Esophagus (tissue), 2 donors: ENCODE data around the gene CORO7. TPM values are rescaled to one million over a fixed set of nuclear protein-coding genes. Genes with fewer than 3 reads are reported as not detected.
A peak's percentile ranks its signal among the peaks of the same experiment; 100 is the strongest.
"Not testable (repeated sequence)": the region's sequence is repeated elsewhere in the genome, so short reads cannot be mapped to it uniquely, and the experiment has no call there.

Source experiments
- H3K27ac ChIP-seq, 2 donors: one replicate each; pipeline ENCODE4 v1.5.1; 2013; ENCODE audit warnings: low read depth in 2 of 2, mild to moderate bottlenecking in 2 of 2, inconsistent platforms in 1 of 2, low read length in 1 of 2, moderate library complexity in 1 of 2
- H3K27me3 ChIP-seq, 2 donors: one replicate each; pipeline ENCODE4 v1.6.1; 2013; ENCODE audit warnings: low read length in 2 of 2, control low read depth in 1 of 2, mild to moderate bottlenecking in 1 of 2; ENCODE audit not compliant: insufficient read depth in 2 of 2, control insufficient read depth in 1 of 2
- H3K36me3 ChIP-seq, 2 donors: one replicate each; pipeline ENCODE4 v1.6.1; 2013; ENCODE audit warnings: low read length in 1 of 2; ENCODE audit not compliant: control insufficient read depth in 2 of 2, insufficient read depth in 2 of 2
- H3K4me1 ChIP-seq, 2 donors: one replicate each; pipeline ENCODE4 v1.6.1; 2013; ENCODE audit warnings: low read length in 1 of 2; ENCODE audit not compliant: control insufficient read depth in 2 of 2, insufficient read depth in 2 of 2
- H3K4me3 ChIP-seq, 2 donors: one replicate each; pipeline ENCODE4 v1.5.1; 2013; ENCODE audit warnings: low read length in 2 of 2, mild to moderate bottlenecking in 2 of 2, low read depth in 1 of 2, moderate library complexity in 1 of 2
- H3K9me3 ChIP-seq, 2 donors: one replicate each; pipeline ENCODE4 v1.6.1; 2013; ENCODE audit warnings: mild to moderate bottlenecking in 2 of 2, low read depth in 1 of 2, low read length in 1 of 2, moderate library complexity in 1 of 2; ENCODE audit not compliant: control insufficient read depth in 2 of 2, insufficient read depth in 1 of 2
- WGBS, 2 donors: extraction: QIAGEN DNeasy Blood & Tissue Kit; methylation state at CpG; one replicate each; pipeline ENCODE4 v1.1.7; 2013; 5-methylcytosine and 5-hydroxymethylcytosine counted together
- polyA plus RNA-seq, 2 donors: library from polyadenylated mRNA; stranded (reverse); fragments of 200-250 nt; gene quantifications; one replicate each; pipeline ENCODE4 v1.2.3, GENCODE V29; 2013
- donor health status: healthy with polysubstance abuse.
- donor health status: Bipolar disorder and iron deficiency.

Gene CORO7
- polyA plus RNA-seq, 2 donors: 11.6 to 12.8 TPM

- Histone ChIP-seq H3K27ac (no peak overlapping the region), H3K9me3 (no peaks in the 10 kb centered on the region), H3K4me1 (peaks cover 0 to 12% of the 10 kb centered on the region in 2 donors), H3K27me3 (no peaks in the 10 kb centered on the region), H3K36me3 (peaks cover 4 to 32% of the 10 kb centered on the region in 2 donors), H3K4me3 (no peak overlapping the region)
- WGBS, 2 donors: 80 to 82% methylated on average over 20 of the region's 20 CpGs
Observed at GRCh38 chr16:4404247-4404966, 12.0 kb downstream of the CORO7 start.

GRCh38 chr16:4403133-4403949, 13.1 kb downstream of the CORO7 start:
- H3K36me3 ChIP-seq: peaks cover 4 to 29% of the 10 kb centered on the region in 2 donors

GRCh38 chr16:4402439-4403132, 13.8 kb downstream of the CORO7 start:
- Histone ChIP-seq H3K9me3 (no peaks in the 10 kb centered on the region), H3K36me3 (peaks cover under 1 to 21% of the 10 kb centered on the region in 2 donors), H3K27me3 (no peaks in the 10 kb centered on the region), H3K4me1 (peaks cover 0 to 4% of the 10 kb centered on the region in 2 donors), H3K27ac (no peak overlapping the region), H3K4me3 (peak overlapping the region in 1 of 2 donors; percentile 34)
- 24 to 29% methylated on average over 29 of the region's 29 CpGs for WGBS, 2 donors

More at GRCh38 chr16:4403133-4403949, 13.1 kb downstream of the CORO7 start:
- Histone ChIP-seq H3K4me3 (no peak overlapping the region), H3K4me1 (peaks cover 0 to 7% of the 10 kb centered on the region in 2 donors), H3K27me3 (no peaks in the 10 kb centered on the region), H3K9me3 (no peaks in the 10 kb centered on the region), H3K27ac (no peak overlapping the region)
- 86 to 88% methylated on average over 24 of the region's 24 CpGs for WGBS, 2 donors

GRCh38 chr16:4401510-4401909, 14.9 kb downstream of the CORO7 start:
- no peak overlapping the region for H3K4me3 ChIP-seq
- H3K27ac ChIP-seq: no peak overlapping the region
- WGBS, 2 donors: 97% methylated on average over 12 of the region's 12 CpGs
- H3K27me3 ChIP-seq: no peaks in the 10 kb centered on the region
- H3K36me3 ChIP-seq: peaks cover 0 to 18% of the 10 kb centered on the region in 2 donors
- no peaks in the 10 kb centered on the region for H3K9me3 ChIP-seq
- H3K4me1 ChIP-seq: peaks cover 0 to 4% of the 10 kb centered on the region in 2 donors

- Histone ChIP-seq H3K27ac (no peak overlapping the region), H3K4me1 (peaks cover 0 to 4% of the 10 kb centered on the region in 2 donors), H3K27me3 (no peaks in the 10 kb centered on the region), H3K36me3 (peaks cover 0 to 18% of the 10 kb centered on the region in 2 donors), H3K4me3 (no peak overlapping the region), H3K9me3 (no peaks in the 10 kb centered on the region)
- WGBS, 2 donors: 95 to 98% methylated on average over 12 of the region's 12 CpGs
Observed at GRCh38 chr16:4401094-4401501, 15.3 kb downstream of the CORO7 start.

- WGBS, 2 donors: 87% methylated on average over 9 of the region's 9 CpGs
- H3K27ac ChIP-seq: no peak overlapping the region
- H3K4me1 ChIP-seq: peaks cover 0 to 4% of the 10 kb centered on the region in 2 donors
- no peaks in the 10 kb centered on the region for H3K27me3 ChIP-seq
- H3K4me3 ChIP-seq: no peak overlapping the region
- peaks cover 0 to 12% of the 10 kb centered on the region in 2 donors for H3K36me3 ChIP-seq
- no peaks in the 10 kb centered on the region for H3K9me3 ChIP-seq
Observed at GRCh38 chr16:4399001-4399730, 17.2 kb downstream of the CORO7 start.

- Histone ChIP-seq H3K27me3 (no peaks in the 10 kb centered on the region), H3K27ac (no peak overlapping the region), H3K4me1 (peaks cover 0 to 11% of the 10 kb centered on the region in 2 donors), H3K9me3 (no peaks in the 10 kb centered on the region), H3K4me3 (no peak overlapping the region), H3K36me3 (peaks cover 0 to 13% of the 10 kb centered on the region in 2 donors)
- WGBS, 2 donors: 72 to 80% methylated on average over 9 of the region's 9 CpGs
Observed at GRCh38 chr16:4395055-4395726, 21.2 kb downstream of the CORO7 start.

GRCh38 chr16:4393850-4394249, 22.5 kb downstream of the CORO7 start:
- 95 to 97% methylated on average over 15 of the region's 15 CpGs for WGBS, 2 donors
- H3K27ac ChIP-seq: peak overlapping the region; percentile 84 to 93

More at GRCh38 chr16:4393850-4394249, 22.5 kb downstream of the CORO7 start:
- peaks cover 0 to 13% of the 10 kb centered on the region in 2 donors for H3K36me3 ChIP-seq
- not testable (repeated sequence) for H3K27me3 ChIP-seq, H3K4me3 ChIP-seq, H3K9me3 ChIP-seq
- H3K4me1 ChIP-seq: peaks cover 0 to 12% of the 10 kb centered on the region in 2 donors
